GM12892 (cell line): Measurements from ENCODE around the gene PSMC3.

Source experiments
- DNase-seq: peaks from one replicate; pipeline ENCODE4 v3.0.0; 2011; ENCODE audit not compliant: insufficient read length
- FAIRE-seq: peaks from 2 replicates; lab custom pipeline; 2011; peaks lifted over from hg19 to GRCh38; lab: Jason Lieb, UNC
- POLR2A ChIP-seq: IDR thresholded peaks from 2 replicates; pipeline ENCODE4 v1.6.1; 2011; ENCODE audit warnings: low read depth, low read length, control low read depth
- POLR2AphosphoS5 ChIP-seq: IDR thresholded peaks from 2 replicates; pipeline ENCODE4 v1.6.1; 2011; ENCODE audit warnings: low read depth, low read length, control low read depth
- TAF1 ChIP-seq: IDR thresholded peaks from 2 replicates; pipeline ENCODE4 v1.6.1; 2011; ENCODE audit warnings: low read depth, mild to moderate bottlenecking, control low read depth, low read length, borderline replicate concordance

PSMC3 gene

DNA sequence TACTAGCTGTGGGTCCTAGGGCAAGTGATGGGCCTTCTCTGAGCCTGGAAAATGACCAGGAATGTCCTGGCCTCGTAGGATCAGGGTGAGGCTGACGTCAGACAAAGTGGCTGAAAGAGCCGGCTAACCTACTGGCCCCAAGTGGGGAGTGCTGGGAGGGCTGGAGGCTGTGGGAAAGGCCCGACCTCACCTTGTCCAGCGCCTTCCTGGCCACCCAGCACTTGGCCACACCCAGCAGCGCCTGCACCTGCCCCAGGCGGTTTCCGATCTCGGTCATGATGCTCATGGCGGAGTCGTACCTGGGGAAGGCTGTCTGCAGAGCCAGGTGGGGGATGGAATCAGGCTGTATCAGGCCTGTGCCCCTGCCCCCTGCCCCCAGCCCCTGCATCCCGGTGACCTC is 15.2 kb upstream of the PSMC3 start:
- FAIRE-seq: no peak
- TF ChIP-seq TAF1: no peak
- no peak for TF ChIP-seq POLR2AphosphoS5
- TF ChIP-seq POLR2A: no peak
- DNase-seq: no peak

DNA sequence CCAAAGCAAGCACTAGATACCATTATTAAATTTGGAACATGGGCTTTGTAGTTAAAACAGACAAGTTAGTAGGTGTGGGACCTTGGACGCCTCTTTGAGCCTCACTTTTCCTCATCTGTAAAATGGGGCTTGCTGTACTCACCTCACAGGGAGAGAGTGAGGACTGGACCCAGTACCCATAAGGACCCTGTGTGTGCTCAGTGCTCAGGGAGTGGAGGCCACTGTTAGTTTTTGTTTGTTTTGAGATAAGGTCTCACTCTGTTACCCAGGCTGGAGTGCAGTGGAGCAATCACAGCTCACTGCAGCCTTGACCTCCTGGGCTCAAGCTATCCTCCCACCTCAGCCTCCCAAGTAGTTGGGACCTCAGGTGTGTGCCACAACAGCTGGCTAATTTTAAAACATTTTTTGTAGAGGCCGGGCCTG is 13.8 kb upstream of the PSMC3 start:
- TF ChIP-seq TAF1: no peak
- no peak for TF ChIP-seq POLR2A
- TF ChIP-seq POLR2AphosphoS5: no peak
- no peak for DNase-seq
- no peak for FAIRE-seq

DNA sequence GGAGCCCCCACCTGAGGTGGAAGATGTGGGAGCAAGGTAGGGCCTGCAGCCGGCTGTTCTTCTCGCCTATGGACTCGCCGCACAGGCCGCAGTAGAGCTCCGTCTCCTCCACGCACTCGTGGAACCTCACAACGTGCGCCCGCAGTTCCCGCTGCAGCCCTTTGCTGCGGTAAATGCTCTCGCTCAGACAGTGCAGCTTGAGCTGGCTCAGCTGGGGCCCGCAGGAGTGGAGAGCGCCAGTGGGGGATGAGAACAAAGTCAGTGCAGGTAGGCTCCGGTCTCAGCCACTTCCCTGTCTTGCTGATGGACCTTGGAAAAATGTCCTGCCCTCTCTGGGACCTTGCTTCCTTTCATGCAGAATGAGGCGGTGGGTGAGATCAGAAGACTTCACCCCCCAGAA is 12.5 kb upstream of the PSMC3 start:
- FAIRE-seq: no peak
- DNase-seq: no peak
- TF ChIP-seq POLR2A: no peak
- no peak for TF ChIP-seq TAF1
- TF ChIP-seq POLR2AphosphoS5: no peak

- TF ChIP-seq POLR2A (no peak), TAF1 (no peak), POLR2AphosphoS5 (no peak)
- no peak for DNase-seq
- FAIRE-seq: no peak
Measured at GRCh38 chr11:47437746-47438418, 11.6 kb upstream of the PSMC3 start.

- DNase-seq (no peak), FAIRE-seq (no peak)
- no peak for TF ChIP-seq POLR2A
- no peak for TF ChIP-seq POLR2AphosphoS5
- TF ChIP-seq TAF1: no peak
Measured at GRCh38 chr11:47437218-47437745, 11.0 kb upstream of the PSMC3 start.

GRCh38 chr11:47436726-47437125 is 10.5 kb upstream of the PSMC3 start:
- no peak for FAIRE-seq
- DNase-seq: no peak
- TF ChIP-seq TAF1: no peak
- no peak for TF ChIP-seq POLR2AphosphoS5
- no peak for TF ChIP-seq POLR2A

- no peak for DNase-seq
- FAIRE-seq: no peak
- TF ChIP-seq POLR2A (no peak), POLR2AphosphoS5 (no peak), TAF1 (no peak)
Measured at GRCh38 chr11:47435687-47436086, 9.4 kb upstream of the PSMC3 start.

DNA sequence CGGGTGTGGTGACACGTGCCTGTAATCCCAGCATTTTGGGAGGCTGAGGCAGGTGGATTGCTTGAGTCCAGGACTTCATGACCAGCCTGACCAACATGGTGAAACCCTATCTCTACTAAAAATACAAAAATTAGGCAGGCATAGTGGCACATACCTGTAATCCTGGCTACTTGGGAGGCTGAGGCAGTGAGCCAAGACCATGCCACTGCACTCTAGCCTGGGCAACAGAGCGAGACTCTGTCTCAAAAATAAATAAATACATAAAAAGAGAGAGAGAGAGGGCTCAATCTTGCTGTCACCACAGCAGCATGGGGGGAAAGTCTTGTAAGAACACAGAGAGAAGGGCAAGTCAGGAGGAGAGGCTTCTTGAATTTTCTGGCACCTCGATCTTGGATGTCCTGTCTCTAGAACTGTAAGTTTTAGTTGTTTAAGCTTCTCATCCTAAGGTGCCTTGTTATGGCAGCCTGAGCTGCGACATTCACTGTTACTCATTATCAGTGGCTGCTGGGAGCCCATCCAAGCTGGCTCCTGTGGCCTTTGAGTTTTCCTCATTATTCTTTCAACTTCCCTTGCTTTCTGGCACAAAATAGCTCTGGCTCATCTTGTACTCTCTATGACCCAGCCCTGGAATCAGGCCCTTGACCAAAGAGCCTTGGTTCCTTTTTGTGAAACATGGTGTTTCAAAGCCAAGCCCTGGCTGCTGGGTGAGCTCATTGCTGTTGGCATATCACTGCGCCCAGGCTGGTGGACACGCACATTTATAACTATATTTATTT is 8.0 kb upstream of the PSMC3 start:
- FAIRE-seq (no peak), DNase-seq (no peak)
- TF ChIP-seq POLR2A (no peak), TAF1 (no peak), POLR2AphosphoS5 (no peak)

DNA sequence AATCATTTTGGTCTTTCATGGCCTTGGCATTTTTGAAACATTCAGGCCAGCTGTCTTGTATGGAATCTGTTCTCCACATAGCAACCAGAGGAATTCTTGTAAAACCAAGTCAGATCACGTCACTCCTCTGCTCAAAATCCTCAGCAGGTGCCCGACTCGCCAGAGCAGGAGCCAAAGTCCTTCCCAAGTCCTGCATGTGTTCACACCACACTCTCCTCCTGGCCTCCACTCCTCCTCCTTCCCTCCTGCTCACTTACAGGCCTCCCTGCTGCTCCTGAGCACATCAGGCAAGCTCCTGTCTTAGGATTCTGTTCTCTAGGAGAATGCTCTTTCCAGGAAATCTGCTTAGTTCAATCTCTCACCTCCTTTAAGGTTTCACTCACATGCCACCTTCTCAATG is 6.9 kb upstream of the PSMC3 start:
- TF ChIP-seq TAF1: no peak
- FAIRE-seq: no peak

DNA sequence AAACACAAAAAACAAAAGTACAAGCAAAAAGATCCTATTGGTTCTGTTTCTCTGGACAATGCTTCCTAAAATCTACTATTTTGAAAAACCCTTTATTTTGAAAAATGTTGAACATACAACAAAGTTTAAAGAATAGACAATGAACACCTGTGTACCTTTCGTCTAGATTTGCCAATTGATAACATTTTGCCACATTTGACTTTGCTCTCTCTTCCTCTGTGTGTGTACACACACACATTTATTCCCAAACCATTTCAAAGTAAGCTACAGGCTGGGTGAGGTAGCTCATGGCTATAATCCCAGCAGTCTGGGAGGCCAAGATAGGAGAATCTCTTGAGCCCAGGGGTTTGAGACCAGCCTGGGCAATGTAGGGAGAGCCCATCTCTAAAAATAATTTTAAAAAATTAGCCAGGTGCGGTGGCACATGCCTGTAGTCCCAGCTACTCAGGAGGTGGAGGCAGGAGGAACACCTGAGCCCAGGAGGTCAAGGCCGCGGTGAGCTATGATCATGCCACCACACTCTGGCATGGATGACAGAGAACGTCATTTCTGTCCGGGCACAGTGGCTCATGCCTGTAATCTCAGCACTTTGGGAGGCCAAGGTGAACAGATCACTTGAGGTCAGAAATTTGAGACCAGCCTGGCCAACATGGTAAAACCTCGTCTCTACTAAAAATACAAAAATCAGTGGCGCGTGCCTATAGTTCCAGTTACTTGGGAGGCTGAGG is 5.3 kb upstream of the PSMC3 start:
- no peak for DNase-seq
- FAIRE-seq: no peak
- TF ChIP-seq POLR2A: no peak
- no peak for TF ChIP-seq POLR2AphosphoS5
- no peak for TF ChIP-seq TAF1

More for the DNA sequence above, 6.9 kb upstream of the PSMC3 start:
- DNase-seq: no peak

DNA sequence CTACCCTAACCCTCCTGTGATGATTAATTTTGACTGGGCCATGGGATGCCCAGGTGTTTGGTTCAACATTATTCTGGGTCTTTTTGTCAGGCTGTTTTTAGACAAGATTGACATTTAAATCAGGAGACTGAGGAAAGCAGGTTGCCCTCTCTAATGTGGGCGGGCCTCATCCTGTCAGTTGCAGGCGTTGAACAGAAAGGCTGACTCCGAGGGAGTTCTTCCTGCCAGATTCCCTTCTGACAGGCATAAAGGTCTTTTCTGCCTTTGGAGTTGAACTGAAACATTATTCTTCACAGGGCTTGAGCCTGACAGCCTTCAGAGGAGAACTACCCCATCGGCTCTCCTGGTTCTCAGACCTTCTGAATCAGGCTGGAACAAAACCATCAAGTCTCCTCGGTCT is 4.3 kb upstream of the PSMC3 start:
- FAIRE-seq: no peak
- no peak for TF ChIP-seq POLR2AphosphoS5
- TF ChIP-seq TAF1: no peak
- TF ChIP-seq POLR2A: no peak
- DNase-seq: no peak
